Fibroblast of skin of right quadriceps (primary cell): ENCODE results near the gene RGPD5.
"Not testable (repeated sequence)": the region's sequence is repeated elsewhere in the genome, so short reads cannot be mapped to it uniquely, and the experiment has no call there.

Experiments
- DNase-seq: peaks from one replicate; pipeline ENCODE4 v3.0.0-alpha.2; 2013

RGPD5 gene

GRCh38 chr2:109894141-109894540 lies 100.0 kb downstream of the RGPD5 start:
- DNase-seq = not testable (repeated sequence)

- not testable (repeated sequence) for DNase-seq
Observed at GRCh38 chr2:109895090-109895869, 101.2 kb downstream of the RGPD5 start.

GRCh38 chr2:109896212-109896611 lies 102.1 kb downstream of the RGPD5 start:
- DNase-seq = not testable (repeated sequence)

- DNase-seq = not testable (repeated sequence)
Observed at GRCh38 chr2:109897769-109898461, 103.8 kb downstream of the RGPD5 start.

- DNase-seq = not testable (repeated sequence)
Observed at GRCh38 chr2:109898462-109899336, 104.6 kb downstream of the RGPD5 start, which contains the start of gene LIMS3. Gene LIMS3, plus strand, starts transcription at chr2:109898688. Its CDS starts 41 bp downstream, at chr2:109898729.

GRCh38 chr2:109905796-109906195 lies 111.7 kb downstream of the RGPD5 start:
- not testable (repeated sequence) for DNase-seq
